Caco-2 (cell line): ENCODE measurements around the gene DAO. TPM values are rescaled to one million over a fixed set of nuclear protein-coding genes. Genes with fewer than 3 reads are reported as not detected.

Source experiments
- BruUV-seq: library from RNA; stranded (reverse); fragments of 400-500 nt; replicated peaks from 2 replicates; lab custom pipeline; 2021; lab: Mats Ljungman, UMichigan
- CTCF ChIA-PET: fragments of 300-600 bp; sonication (Branson Sonifier 250); formaldehyde crosslinking; loops from one replicate; lab custom pipeline; 2022; ENCODE audit warnings: antibody characterized with exemption; lab: Charles Lee
- POLR2A ChIA-PET: fragments of 300-600 bp; sonication (Branson Sonifier 250); formaldehyde crosslinking; loops from one replicate; lab custom pipeline; 2022; ENCODE audit warnings: antibody characterized with exemption; lab: Charles Lee
- DNase-seq, 2 experiments: peaks; one replicate each; pipeline versions ENCODE4 v3.0.0 to v3.0.0-alpha.2; 2020 to 2022
- H3K27me3 ChIP-seq: replicated peaks from 2 replicates; pipeline ENCODE4 v1.6.0; 2011; ENCODE audit warnings: low read length; ENCODE audit not compliant: control insufficient read depth, insufficient read depth
- H3K36me3 ChIP-seq: 2 replicates; pipeline ENCODE4 v1.5.1; 2011; ENCODE audit warnings: low read length; ENCODE audit not compliant: control insufficient read depth, insufficient read depth
- H3K4me1 ChIP-seq: fragments of 250-450 bp; sonication (Bioruptor Pico); 2 replicates; pipeline ENCODE4 v1.5.1; 2020; ENCODE audit warnings: mild to moderate bottlenecking
- H3K4me3 ChIP-seq: 2 replicates; pipeline ENCODE4 v1.5.1; 2011; ENCODE audit warnings: low read depth, mild to moderate bottlenecking, control low read depth, low read length
- H3K9me3 ChIP-seq: fragments of 250-450 bp; sonication (Bioruptor Pico); 2 replicates; pipeline ENCODE4 v1.5.1; 2020; ENCODE audit warnings: mild to moderate bottlenecking, moderate library complexity
- H3K27ac Mint-ChIP-seq: one replicate; pipeline ENCODE4 v1.8.0; 2022; ENCODE audit warnings: mixed read lengths; ENCODE audit not compliant: unreplicated experiment
- H3K27me3 Mint-ChIP-seq: one replicate; pipeline ENCODE4 v1.8.0; 2022; ENCODE audit warnings: mixed read lengths; ENCODE audit not compliant: insufficient read depth, unreplicated experiment
- H3K36me3 Mint-ChIP-seq: one replicate; pipeline ENCODE4 v1.8.0; 2022; ENCODE audit warnings: mild to moderate bottlenecking, mixed read lengths; ENCODE audit not compliant: insufficient read depth, unreplicated experiment
- H3K4me1 Mint-ChIP-seq: one replicate; pipeline ENCODE4 v1.8.0; 2022; ENCODE audit warnings: low read depth, mixed read lengths; ENCODE audit not compliant: unreplicated experiment
- H3K4me3 Mint-ChIP-seq: one replicate; pipeline ENCODE4 v1.8.0; 2022; ENCODE audit warnings: mild to moderate bottlenecking, moderate library complexity, mixed read lengths; ENCODE audit not compliant: unreplicated experiment
- H3K9me3 Mint-ChIP-seq: one replicate; pipeline ENCODE4 v1.8.0; 2022; ENCODE audit warnings: mixed read lengths; ENCODE audit not compliant: unreplicated experiment
- intact Hi-C: fragments of 100-400 bp; cut with micrococcal nuclease; formaldehyde crosslinking; loops from one replicate; pipeline ENCODE4 v1.10.0; 2022; ENCODE audit not compliant: unreplicated experiment
- total RNA-seq: library from RNA; stranded (reverse); gene quantifications from 2 replicates; pipeline ENCODE4 v1.2.3, GENCODE V29; 2022
- TF ChIP-seq, protein P1 (sequence below), 2 experiments: fragments of 200-600 bp in 1 of 2; IDR thresholded peaks; 1 replicate in 1 of 2; 2 replicates in 1 of 2; pipeline versions ENCODE4 v1.5.1 to v1.8.0; 2011 to 2022; ENCODE audit warnings: antibody characterized with exemption in 1 of 2, control low read depth in 1 of 2, inconsistent platforms in 1 of 2, low read depth in 1 of 2, low read length in 1 of 2, mild to moderate bottlenecking in 1 of 2, moderate library complexity in 1 of 2; ENCODE audit not compliant: insufficient read depth in 1 of 2, severe bottlenecking in 1 of 2, unreplicated experiment in 1 of 2

DAO gene
- total RNA-seq, 1 experiment from 2014 or later: not detected

DNA sequence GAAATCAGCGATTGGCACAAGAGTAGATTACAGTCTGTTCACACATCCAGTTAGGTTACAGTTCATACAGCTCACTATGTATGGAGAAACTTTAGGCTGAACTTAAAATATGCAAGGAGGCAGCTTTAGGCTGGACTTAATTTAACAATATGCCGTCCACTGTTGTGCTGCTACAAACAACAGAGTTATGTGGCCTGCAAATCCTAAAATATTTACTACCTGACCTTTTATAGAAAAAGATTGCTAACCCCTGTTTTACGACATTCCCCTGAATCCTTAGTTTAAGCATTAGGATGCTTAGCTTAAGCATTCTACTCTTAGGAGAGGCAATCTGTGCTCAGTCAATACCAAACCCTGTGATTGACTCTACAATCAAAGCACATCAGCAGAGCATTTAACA lies 50.9 kb downstream of the DAO start:
- H3K36me3 ChIP-seq: no peaks in the 10 kb centered on the region
- peak in 1 of 2 experiments; percentile 46 for DNase-seq
- no TSS peak for BruUV-seq
- no peak overlapping the region for H3K4me3 Mint-ChIP-seq
- no peaks in the 10 kb centered on the region for H3K27me3 Mint-ChIP-seq
- peaks cover 25% of the 10 kb centered on the region for H3K4me1 Mint-ChIP-seq
- peaks cover 4% of the 10 kb centered on the region for H3K9me3 Mint-ChIP-seq
- H3K27me3 ChIP-seq: no peaks in the 10 kb centered on the region
- intact Hi-C loops: no loop called here
- CTCF ChIA-PET: interaction anchor here (1.0 kb wide), 1 partner anchor 20 kb away, joined by 11 read pairs; no protein-coding TSS in a partner anchor
- H3K9me3 ChIP-seq: no peaks in the 10 kb centered on the region
- peaks cover 20% of the 10 kb centered on the region for H3K4me1 ChIP-seq
- no peak overlapping the region for H3K4me3 ChIP-seq
- no peaks in the 10 kb centered on the region for H3K36me3 Mint-ChIP-seq
- H3K27ac Mint-ChIP-seq: peak overlapping the region; percentile 55
- POLR2A ChIA-PET: interaction anchor here (0.8 to 1.0 kb wide), 2 partner anchors 20 to 74 kb away, joined by 3 read pairs; partner anchors contain the start of gene SSH1
- TF ChIP-seq, protein P1, sequence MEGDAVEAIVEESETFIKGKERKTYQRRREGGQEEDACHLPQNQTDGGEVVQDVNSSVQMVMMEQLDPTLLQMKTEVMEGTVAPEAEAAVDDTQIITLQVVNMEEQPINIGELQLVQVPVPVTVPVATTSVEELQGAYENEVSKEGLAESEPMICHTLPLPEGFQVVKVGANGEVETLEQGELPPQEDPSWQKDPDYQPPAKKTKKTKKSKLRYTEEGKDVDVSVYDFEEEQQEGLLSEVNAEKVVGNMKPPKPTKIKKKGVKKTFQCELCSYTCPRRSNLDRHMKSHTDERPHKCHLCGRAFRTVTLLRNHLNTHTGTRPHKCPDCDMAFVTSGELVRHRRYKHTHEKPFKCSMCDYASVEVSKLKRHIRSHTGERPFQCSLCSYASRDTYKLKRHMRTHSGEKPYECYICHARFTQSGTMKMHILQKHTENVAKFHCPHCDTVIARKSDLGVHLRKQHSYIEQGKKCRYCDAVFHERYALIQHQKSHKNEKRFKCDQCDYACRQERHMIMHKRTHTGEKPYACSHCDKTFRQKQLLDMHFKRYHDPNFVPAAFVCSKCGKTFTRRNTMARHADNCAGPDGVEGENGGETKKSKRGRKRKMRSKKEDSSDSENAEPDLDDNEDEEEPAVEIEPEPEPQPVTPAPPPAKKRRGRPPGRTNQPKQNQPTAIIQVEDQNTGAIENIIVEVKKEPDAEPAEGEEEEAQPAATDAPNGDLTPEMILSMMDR (IDR thresholded peaks at IDR 0.05; ENCODE audit: insufficient read depth in 1 of 2, low read depth in 1 of 2, low read length in 1 of 2, severe bottlenecking in 1 of 2, unreplicated experiment in 1 of 2): no peak

DNA sequence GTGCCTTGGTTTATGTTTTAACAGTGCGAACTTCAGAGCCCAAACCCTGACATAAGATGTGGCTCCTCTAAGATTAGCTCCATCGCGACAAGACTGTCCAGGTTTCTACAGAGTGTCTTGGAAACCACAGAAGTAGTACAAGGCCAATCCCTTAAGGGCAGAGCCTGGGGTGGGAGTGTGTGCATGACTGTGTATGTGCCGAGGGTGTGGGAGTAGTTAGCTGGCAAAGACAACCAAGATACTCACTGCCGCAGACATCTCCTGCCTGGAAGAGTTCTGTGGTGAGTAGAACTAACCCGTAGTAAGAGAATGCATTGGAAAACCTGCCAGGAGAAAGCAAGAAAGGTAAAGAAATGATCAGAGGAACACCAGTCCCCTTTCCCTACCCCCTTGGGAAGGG lies 54.1 kb downstream of the DAO start:
- H3K9me3 ChIP-seq: no peaks in the 10 kb centered on the region
- Mint-ChIP-seq H3K36me3 (no peaks in the 10 kb centered on the region), H3K9me3 (no peaks in the 10 kb centered on the region), H3K4me1 (peaks cover 21% of the 10 kb centered on the region), H3K4me3 (no peak overlapping the region), H3K27me3 (no peaks in the 10 kb centered on the region), H3K27ac (no peak overlapping the region)
- BruUV-seq: no TSS peak
- no peak overlapping the region for H3K4me3 ChIP-seq
- no peaks in the 10 kb centered on the region for H3K27me3 ChIP-seq
- TF ChIP-seq, protein P1 (IDR thresholded peaks at IDR 0.05; ENCODE audit: insufficient read depth in 1 of 2, low read depth in 1 of 2, low read length in 1 of 2, severe bottlenecking in 1 of 2, unreplicated experiment in 1 of 2): no peak
- peaks cover 20% of the 10 kb centered on the region for H3K4me1 ChIP-seq
- CTCF ChIA-PET: no interaction called here
- DNase-seq: no peak
- POLR2A ChIA-PET: no interaction called here
- H3K36me3 ChIP-seq: no peaks in the 10 kb centered on the region
- intact Hi-C loops: no loop called here

DNA sequence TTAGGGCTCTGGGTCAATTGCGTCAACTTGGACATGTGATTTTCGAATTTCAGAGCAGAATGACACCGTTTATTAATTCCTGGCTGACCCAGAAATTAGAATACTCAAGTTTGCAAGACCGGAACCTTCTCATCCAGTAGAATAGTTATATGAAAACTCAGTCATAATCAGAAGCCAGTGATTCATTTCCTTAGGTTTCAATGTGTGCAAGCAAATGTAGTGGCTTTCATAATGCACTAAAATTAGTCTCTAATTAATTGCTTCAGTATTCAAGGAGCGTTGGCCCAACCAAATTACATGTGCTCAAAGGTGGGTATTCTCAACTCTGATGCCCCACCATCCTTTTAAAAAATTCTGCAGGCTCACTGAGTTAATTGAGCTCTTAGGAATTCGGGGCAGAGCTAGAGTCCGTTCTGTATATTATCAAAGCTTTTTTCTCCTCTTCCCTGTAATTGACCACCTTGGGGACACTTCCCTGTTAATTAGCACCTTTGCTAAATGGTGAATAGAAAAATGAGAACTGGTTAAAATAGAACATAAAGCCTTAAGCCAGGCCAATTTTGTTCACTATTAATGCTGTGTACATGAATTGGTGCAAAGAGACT lies 55.4 kb downstream of the DAO start:
- Histone ChIP-seq H3K9me3 (no peaks in the 10 kb centered on the region), H3K36me3 (no peaks in the 10 kb centered on the region), H3K4me3 (no peak overlapping the region), H3K27me3 (no peaks in the 10 kb centered on the region), H3K4me1 (peaks cover 20% of the 10 kb centered on the region)
- Mint-ChIP-seq H3K4me1 (peaks cover 9% of the 10 kb centered on the region), H3K27me3 (no peaks in the 10 kb centered on the region), H3K36me3 (no peaks in the 10 kb centered on the region), H3K27ac (no peak overlapping the region), H3K4me3 (no peak overlapping the region), H3K9me3 (no peaks in the 10 kb centered on the region)
- ChIA-PET POLR2A (no interaction called here), CTCF (no interaction called here)
- intact Hi-C loops: no loop called here
- no TSS peak for BruUV-seq
- TF ChIP-seq, protein P1 (IDR thresholded peaks at IDR 0.05; ENCODE audit: insufficient read depth in 1 of 2, low read depth in 1 of 2, low read length in 1 of 2, severe bottlenecking in 1 of 2, unreplicated experiment in 1 of 2): no peak
- no peak for DNase-seq
